Hematopoietic multipotent progenitor cell treated with erythropoietin and hydrocortisone succinate and interleukin-3 and kit ligand, for 17 days (in vitro differentiated cells): ENCODE results near the gene CAP1.
A peak's percentile ranks its signal among the peaks of the same experiment; 100 is the strongest.
"Not testable (repeated sequence)": the region's sequence is repeated elsewhere in the genome, so short reads cannot be mapped to it uniquely, and the experiment has no call there.

Experiments
- DNase-seq: peaks from one replicate; pipeline ENCODE4 v3.0.0-alpha.2; 2015; ENCODE audit warnings: low spot score

The CAP1 gene

GRCh38 chr1:40032240-40032891 lies 8.2 kb upstream of the CAP1 start:
- peak; percentile 59 for DNase-seq

- DNase-seq, result no peak
Measured at GRCh38 chr1:40034869-40035268, 5.7 kb upstream of the CAP1 start.

GRCh38 chr1:40036574-40036973 lies 4.0 kb upstream of the CAP1 start:
- peak; percentile 68 for DNase-seq

- DNase-seq, result not testable (repeated sequence)
Measured at GRCh38 chr1:40037254-40037653, 3.3 kb upstream of the CAP1 start.

GRCh38 chr1:40038697-40039096 lies 1.8 kb upstream of the CAP1 start:
- DNase-seq, result no peak

- DNase-seq, result no peak
Measured at GRCh38 chr1:40039245-40039756, 1.2 kb upstream of the CAP1 start.

- peak; percentile 57 for DNase-seq
Measured at GRCh38 chr1:40039757-40040510, 595 bp upstream of the CAP1 start.

- no peak for DNase-seq
Measured at GRCh38 chr1:40041466-40041838, 923 bp downstream of the CAP1 start.

- no peak for DNase-seq
Measured at GRCh38 chr1:40042341-40042740, 1.8 kb downstream of the CAP1 start.

- DNase-seq, result no peak
Measured at GRCh38 chr1:40044110-40044509, 3.6 kb downstream of the CAP1 start.

GRCh38 chr1:40045182-40045581 lies 4.7 kb downstream of the CAP1 start:
- no peak for DNase-seq

GRCh38 chr1:40045766-40046165 lies 5.2 kb downstream of the CAP1 start:
- DNase-seq, result no peak

GRCh38 chr1:40047276-40047675 lies 6.7 kb downstream of the CAP1 start:
- no peak for DNase-seq

- no peak for DNase-seq
Measured at GRCh38 chr1:40047769-40048168, 7.2 kb downstream of the CAP1 start.

- no peak for DNase-seq
Measured at GRCh38 chr1:40049725-40050124, 9.2 kb downstream of the CAP1 start.

- DNase-seq, result no peak
Measured at GRCh38 chr1:40050863-40051262, 10.3 kb downstream of the CAP1 start.

- DNase-seq, result no peak
Measured at GRCh38 chr1:40053138-40053887, 12.8 kb downstream of the CAP1 start.

GRCh38 chr1:40056519-40057309 lies 16.2 kb downstream of the CAP1 start:
- no peak for DNase-seq

GRCh38 chr1:40057310-40058030 lies 16.9 kb downstream of the CAP1 start:
- no peak for DNase-seq

- no peak for DNase-seq
Measured at GRCh38 chr1:40058097-40058452, 17.5 kb downstream of the CAP1 start.
